Hepatocyte (in vitro differentiated cells): ENCODE measurements around the gene PPP2R5C. TPM values are rescaled to one million over a fixed set of nuclear protein-coding genes. Genes with fewer than 3 reads are reported as not detected.

ENCODE experiments used
- DNase-seq: peaks from one replicate; pipeline ENCODE4 v3.0.0-alpha.2; 2016; ENCODE audit warnings: low spot score
- H2AFZ ChIP-seq: fragments of 200-600 bp; sonication (generic); 2 replicates; pipeline ENCODE4 v1.6.0; 2016; ENCODE audit warnings: antibody characterized with exemption, mild to moderate bottlenecking
- H3K27ac ChIP-seq: fragments of 200-600 bp; sonication (generic); 2 replicates; pipeline ENCODE4 v1.5.1; 2016; ENCODE audit warnings: mild to moderate bottlenecking
- H3K27me3 ChIP-seq: fragments of 200-600 bp; sonication (generic); 2 replicates; pipeline ENCODE4 v1.6.1; 2016
- H3K36me3 ChIP-seq: fragments of 200-600 bp; sonication (generic); replicated peaks from 2 replicates; pipeline ENCODE4 v1.5.1; 2016; ENCODE audit warnings: low read depth; ENCODE audit not compliant: insufficient read depth
- H3K4me1 ChIP-seq: fragments of 200-600 bp; sonication (generic); 2 replicates; pipeline ENCODE4 v1.5.1; 2016; ENCODE audit warnings: mild to moderate bottlenecking, moderate library complexity; ENCODE audit not compliant: insufficient read depth
- H3K4me2 ChIP-seq: fragments of 200-600 bp; sonication (generic); 2 replicates; pipeline ENCODE4 v1.6.0; 2016
- H3K4me3 ChIP-seq: fragments of 200-600 bp; sonication (generic); 2 replicates; pipeline ENCODE4 v1.5.1; 2016; ENCODE audit warnings: mild to moderate bottlenecking
- H3K79me2 ChIP-seq: fragments of 200-600 bp; sonication (generic); 2 replicates; pipeline ENCODE4 v1.6.0; 2017; ENCODE audit warnings: mild to moderate bottlenecking
- H3K9me2 ChIP-seq: fragments of 200-600 bp; sonication (generic); replicated peaks from 2 replicates; pipeline ENCODE4 v1.6.0; 2017; ENCODE audit warnings: mild to moderate bottlenecking; ENCODE audit not compliant: insufficient read depth
- H3K9me3 ChIP-seq: fragments of 200-600 bp; sonication (generic); 2 replicates; pipeline ENCODE4 v1.5.1; 2016; ENCODE audit warnings: low read depth, mild to moderate bottlenecking
- H4K20me1 ChIP-seq: fragments of 200-600 bp; sonication (generic); 2 replicates; pipeline ENCODE4 v1.6.0; 2016; ENCODE audit warnings: mild to moderate bottlenecking; ENCODE audit not compliant: insufficient read depth, poor library complexity, severe bottlenecking
- EZH2 ChIP-seq: fragments of 200-600 bp; sonication (generic); IDR thresholded peaks from 2 replicates; pipeline ENCODE4 v1.6.1; 2016; ENCODE audit warnings: antibody characterized with exemption, mild to moderate bottlenecking, borderline replicate concordance
- EZH2phosphoT487 ChIP-seq: fragments of 200-600 bp; sonication (generic); IDR thresholded peaks from one replicate; pipeline ENCODE4 v1.6.1; 2018; ENCODE audit warnings: antibody characterized with exemption, mild to moderate bottlenecking, low read depth, moderate library complexity; ENCODE audit not compliant: unreplicated experiment, severe bottlenecking
- WGBS: methylation state at CpG from one replicate; pipeline ENCODE4 v1.1.6; 2016; ENCODE audit warnings: low lambda C conversion rate; ENCODE audit errors: missing lambda C conversion rate; 5-methylcytosine and 5-hydroxymethylcytosine counted together
- polyA plus RNA-seq: library from polyadenylated mRNA; unstranded; fragments of >200 nt; fragmentation: Nextera tagmentation; extraction: Ambion mirVana; gene quantifications from 2 replicates; pipeline ENCODE4 v1.2.1, GENCODE V29; 2016
- total RNA-seq: library from RNA; depleted of rRNA; stranded (reverse); fragments of >200 nt; gene quantifications from 2 replicates; pipeline ENCODE4 v1.2.3, GENCODE V29; 2014
- TF ChIP-seq, protein P1 (sequence below): fragments of 200-600 bp; sonication (generic); IDR thresholded peaks from 2 replicates; pipeline ENCODE4 v1.5.1; 2016; ENCODE audit warnings: antibody characterized with exemption, mild to moderate bottlenecking; ENCODE audit not compliant: poor library complexity

Gene PPP2R5C
- total and polyA plus RNA-seq, 2 experiments from 2014 or later, result 47.4 to 78.0 TPM

DNA sequence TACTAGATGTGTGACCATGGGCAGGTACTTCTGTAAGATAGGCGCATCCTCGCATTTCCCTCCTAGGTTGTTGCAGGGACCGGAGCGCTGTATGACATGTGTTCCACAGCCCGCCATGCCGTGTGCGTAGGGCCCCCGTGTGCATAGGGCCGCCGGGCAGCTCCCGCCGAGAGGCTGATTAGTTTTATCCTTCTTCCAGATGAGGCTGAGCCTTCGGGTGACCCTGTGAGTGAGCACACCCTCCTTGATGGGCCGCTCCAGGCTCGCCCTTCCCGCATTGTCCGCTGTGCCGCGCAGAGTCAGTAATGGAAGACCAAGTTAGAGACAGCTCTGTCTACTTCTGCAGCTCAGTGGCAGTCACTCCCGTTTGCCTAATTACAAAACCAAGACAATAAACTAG is 130.0 kb downstream of the PPP2R5C start:
- Histone ChIP-seq H4K20me1 (no peaks in the 10 kb centered on the region), H3K27me3 (no peaks in the 10 kb centered on the region), H3K9me2 (no peaks in the 10 kb centered on the region), H3K27ac (no peak overlapping the region), H3K4me1 (no peaks in the 10 kb centered on the region), H2AFZ (no peak overlapping the region), H3K79me2 (no peaks in the 10 kb centered on the region), H3K36me3 (no peaks in the 10 kb centered on the region), H3K9me3 (no peaks in the 10 kb centered on the region), H3K4me2 (no peak overlapping the region), H3K4me3 (no peak overlapping the region)
- DNase-seq, result no peak
- TF ChIP-seq EZH2 (no peak), EZH2phosphoT487 (no peak)
- TF ChIP-seq, protein P1, sequence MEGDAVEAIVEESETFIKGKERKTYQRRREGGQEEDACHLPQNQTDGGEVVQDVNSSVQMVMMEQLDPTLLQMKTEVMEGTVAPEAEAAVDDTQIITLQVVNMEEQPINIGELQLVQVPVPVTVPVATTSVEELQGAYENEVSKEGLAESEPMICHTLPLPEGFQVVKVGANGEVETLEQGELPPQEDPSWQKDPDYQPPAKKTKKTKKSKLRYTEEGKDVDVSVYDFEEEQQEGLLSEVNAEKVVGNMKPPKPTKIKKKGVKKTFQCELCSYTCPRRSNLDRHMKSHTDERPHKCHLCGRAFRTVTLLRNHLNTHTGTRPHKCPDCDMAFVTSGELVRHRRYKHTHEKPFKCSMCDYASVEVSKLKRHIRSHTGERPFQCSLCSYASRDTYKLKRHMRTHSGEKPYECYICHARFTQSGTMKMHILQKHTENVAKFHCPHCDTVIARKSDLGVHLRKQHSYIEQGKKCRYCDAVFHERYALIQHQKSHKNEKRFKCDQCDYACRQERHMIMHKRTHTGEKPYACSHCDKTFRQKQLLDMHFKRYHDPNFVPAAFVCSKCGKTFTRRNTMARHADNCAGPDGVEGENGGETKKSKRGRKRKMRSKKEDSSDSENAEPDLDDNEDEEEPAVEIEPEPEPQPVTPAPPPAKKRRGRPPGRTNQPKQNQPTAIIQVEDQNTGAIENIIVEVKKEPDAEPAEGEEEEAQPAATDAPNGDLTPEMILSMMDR, result no peak
- 95% methylated on average over 20 of the region's 20 CpGs for WGBS

GRCh38 chr14:101893759-101894158 is 132.2 kb downstream of the PPP2R5C start:
- Histone ChIP-seq H3K4me3 (no peak overlapping the region), H2AFZ (no peak overlapping the region), H3K9me2 (no peaks in the 10 kb centered on the region), H4K20me1 (no peaks in the 10 kb centered on the region), H3K79me2 (no peaks in the 10 kb centered on the region), H3K4me2 (no peak overlapping the region), H3K4me1 (no peaks in the 10 kb centered on the region), H3K36me3 (no peaks in the 10 kb centered on the region), H3K9me3 (no peaks in the 10 kb centered on the region), H3K27ac (no peak overlapping the region), H3K27me3 (no peaks in the 10 kb centered on the region)
- DNase-seq, result no peak
- 84% methylated on average over 3 of the region's 3 CpGs for WGBS
- TF ChIP-seq EZH2phosphoT487 (no peak), EZH2 (no peak)
- TF ChIP-seq, protein P1, result no peak

- no peak overlapping the region for H3K4me3 ChIP-seq
- WGBS, result 76% methylated on average over 12 of the region's 12 CpGs
- no peaks in the 10 kb centered on the region for H3K36me3 ChIP-seq
- no peaks in the 10 kb centered on the region for H3K79me2 ChIP-seq
- H3K9me2 ChIP-seq, result no peaks in the 10 kb centered on the region
- H3K4me2 ChIP-seq, result no peak overlapping the region
- H3K4me1 ChIP-seq, result no peaks in the 10 kb centered on the region
- no peak overlapping the region for H3K27ac ChIP-seq
- H2AFZ ChIP-seq, result no peak overlapping the region
- no peak for DNase-seq
- no peaks in the 10 kb centered on the region for H3K27me3 ChIP-seq
- H3K9me3 ChIP-seq, result no peaks in the 10 kb centered on the region
- H4K20me1 ChIP-seq, result no peaks in the 10 kb centered on the region
- no peak for TF ChIP-seq EZH2
- TF ChIP-seq EZH2phosphoT487, result no peak
- TF ChIP-seq, protein P1, result no peak
Observed at GRCh38 chr14:101894365-101895081, 133.0 kb downstream of the PPP2R5C start.
